Measurements from ENCODE around the gene NTPCR.
A peak's percentile ranks its signal among the peaks of the same experiment; 100 is the strongest.

Gene NTPCR

DNA sequence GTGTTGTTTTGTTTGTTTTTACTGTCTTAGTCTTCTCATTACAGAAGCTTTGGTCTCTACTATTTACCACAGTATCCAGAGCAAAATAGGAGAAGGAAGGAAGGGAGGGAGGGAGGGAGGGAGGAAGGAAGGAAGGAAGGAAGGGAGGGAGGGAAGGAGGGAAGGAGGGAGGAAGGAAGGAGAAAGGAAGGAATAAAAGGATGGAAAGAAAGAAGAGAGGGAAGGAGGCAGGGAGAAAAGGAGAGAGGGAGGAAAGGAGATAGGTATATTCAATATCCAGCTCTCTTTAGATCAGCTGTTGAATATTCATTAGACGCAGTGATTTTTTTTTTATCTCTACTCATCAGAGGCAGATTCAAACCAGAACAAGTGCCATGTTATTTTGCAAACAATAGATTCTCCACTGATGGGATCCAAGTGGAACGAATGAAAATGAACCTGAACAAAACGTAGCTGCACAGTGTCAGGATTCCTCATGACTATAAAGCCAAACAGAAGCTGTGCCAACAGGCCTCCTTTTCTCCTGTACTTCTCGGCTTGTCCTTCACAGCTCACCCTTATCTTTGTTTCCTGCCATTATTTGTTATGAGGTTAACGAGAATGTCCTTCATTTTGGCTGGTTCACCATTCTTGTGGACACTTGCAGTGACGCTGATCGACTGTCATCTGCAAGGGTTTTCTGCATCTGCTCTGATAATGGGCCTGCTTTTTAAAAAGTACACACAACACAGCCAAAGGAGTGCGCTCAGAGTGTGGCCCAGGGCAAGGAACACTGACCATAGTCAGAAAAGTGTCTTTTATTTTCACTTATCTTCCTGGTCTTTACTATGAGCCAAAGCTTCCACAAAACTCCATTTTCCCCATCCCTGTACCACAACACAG, 7.8 kb upstream of the NTPCR start:
- H3K27ac ChIP-seq, result peak overlapping the region; percentile 45
- TF ChIP-seq, protein P1, sequence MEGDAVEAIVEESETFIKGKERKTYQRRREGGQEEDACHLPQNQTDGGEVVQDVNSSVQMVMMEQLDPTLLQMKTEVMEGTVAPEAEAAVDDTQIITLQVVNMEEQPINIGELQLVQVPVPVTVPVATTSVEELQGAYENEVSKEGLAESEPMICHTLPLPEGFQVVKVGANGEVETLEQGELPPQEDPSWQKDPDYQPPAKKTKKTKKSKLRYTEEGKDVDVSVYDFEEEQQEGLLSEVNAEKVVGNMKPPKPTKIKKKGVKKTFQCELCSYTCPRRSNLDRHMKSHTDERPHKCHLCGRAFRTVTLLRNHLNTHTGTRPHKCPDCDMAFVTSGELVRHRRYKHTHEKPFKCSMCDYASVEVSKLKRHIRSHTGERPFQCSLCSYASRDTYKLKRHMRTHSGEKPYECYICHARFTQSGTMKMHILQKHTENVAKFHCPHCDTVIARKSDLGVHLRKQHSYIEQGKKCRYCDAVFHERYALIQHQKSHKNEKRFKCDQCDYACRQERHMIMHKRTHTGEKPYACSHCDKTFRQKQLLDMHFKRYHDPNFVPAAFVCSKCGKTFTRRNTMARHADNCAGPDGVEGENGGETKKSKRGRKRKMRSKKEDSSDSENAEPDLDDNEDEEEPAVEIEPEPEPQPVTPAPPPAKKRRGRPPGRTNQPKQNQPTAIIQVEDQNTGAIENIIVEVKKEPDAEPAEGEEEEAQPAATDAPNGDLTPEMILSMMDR (conservative IDR thresholded peaks at IDR 0.05), result no peak

DNA sequence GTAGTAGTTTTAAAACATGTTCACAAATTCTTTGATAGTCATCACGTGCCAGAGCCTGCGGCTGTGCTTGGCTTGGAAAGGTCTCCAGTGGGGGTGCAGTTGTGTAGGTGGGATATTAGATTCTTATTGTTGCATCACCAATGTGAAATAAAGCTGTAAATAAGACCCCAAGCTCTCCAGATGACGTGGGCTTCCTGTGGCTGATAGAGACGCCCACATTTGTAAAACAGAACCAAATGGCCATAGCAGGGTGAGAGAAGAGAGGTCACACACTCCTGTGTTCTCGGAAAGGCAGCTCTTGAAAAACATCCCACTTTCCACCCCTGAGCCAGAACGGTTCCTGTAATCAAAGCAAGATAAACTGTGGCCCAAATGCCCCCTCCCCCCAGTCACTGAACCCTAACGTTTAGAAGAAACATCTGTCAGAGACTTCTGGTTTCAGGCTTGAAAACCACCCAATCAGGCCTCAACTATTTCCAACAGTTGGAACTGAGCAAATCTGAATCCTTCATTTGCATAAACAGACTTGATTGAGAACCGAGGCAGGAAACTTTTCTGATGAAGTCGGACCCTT, 6.6 kb upstream of the NTPCR start:
- TF ChIP-seq, protein P1 (conservative IDR thresholded peaks at IDR 0.05), result no peak

DNA sequence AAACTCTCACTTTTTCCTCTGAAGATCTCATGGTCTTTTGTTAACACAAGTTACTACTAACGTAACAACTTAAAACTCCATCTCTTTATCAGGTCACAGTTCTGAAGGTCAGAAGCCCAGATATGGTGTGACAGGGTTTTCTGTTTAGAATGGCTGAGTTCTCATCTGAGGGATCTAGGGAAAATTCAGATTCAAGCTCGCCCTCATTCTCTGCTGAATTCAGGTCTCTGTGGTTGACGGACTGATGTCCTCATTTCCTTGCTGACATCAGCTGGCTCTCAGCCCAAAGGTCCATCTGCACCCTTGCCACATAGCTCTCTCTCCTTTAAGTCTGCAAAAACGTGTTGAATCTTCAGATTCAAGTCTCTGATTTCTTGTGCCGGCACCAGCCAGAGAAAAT, 6.1 kb upstream of the NTPCR start:
- no peak overlapping the region for H3K27ac ChIP-seq
- TF ChIP-seq, protein P1 (conservative IDR thresholded peaks at IDR 0.05), result no peak

More for the DNA sequence above, 6.6 kb upstream of the NTPCR start:
- H3K27ac ChIP-seq, result no peak overlapping the region

DNA sequence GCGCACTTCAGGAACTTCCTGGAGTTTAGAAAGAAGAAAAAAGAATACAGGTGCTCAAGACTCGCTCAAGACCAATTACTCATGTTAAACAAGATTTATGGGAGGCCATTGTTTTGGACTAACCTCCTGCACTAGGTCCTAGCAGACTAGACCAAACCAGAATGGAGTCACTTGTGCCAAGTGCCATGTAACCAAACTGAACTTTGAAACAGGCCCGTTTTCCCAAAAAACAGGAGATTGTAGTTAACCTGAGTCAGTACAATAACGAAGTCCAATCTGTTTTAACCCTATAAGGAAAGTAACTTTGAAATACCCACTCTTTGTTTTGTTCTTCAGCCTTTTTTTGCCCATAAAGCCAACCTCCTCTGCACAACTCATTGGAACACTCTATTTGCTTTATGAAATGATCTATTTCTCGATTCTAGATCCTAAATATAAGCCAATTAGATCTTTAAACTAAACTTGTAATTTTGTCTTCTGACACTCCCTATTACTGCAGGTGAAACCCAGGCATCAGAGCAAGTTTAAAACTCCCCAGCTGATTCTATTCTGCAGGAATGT, 695 bp upstream of the NTPCR start:
- TF ChIP-seq, protein P1 (conservative IDR thresholded peaks at IDR 0.05), result no peak
- peak overlapping the region; percentile 82 for H3K27ac ChIP-seq

DNA sequence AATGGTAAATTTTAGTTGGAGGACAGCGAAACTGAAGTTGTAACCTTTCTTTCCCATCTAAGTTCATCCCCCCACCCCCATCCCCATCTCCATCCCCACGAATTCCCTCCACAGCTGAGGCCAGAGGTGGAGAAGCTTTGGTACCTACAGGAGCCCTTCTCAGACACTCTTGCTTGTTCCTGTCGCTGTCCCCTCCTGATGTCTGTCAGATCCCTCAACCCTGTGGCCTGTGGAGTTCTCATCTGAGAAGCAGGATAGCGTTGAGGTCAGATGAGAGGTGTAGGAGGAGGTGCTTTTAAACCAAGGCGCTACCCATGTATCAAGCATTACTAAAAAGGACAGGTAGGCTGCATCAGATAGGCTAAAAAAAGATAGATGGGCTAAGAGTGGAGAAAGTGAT, 769 bp downstream of the NTPCR start:
- TF ChIP-seq, protein P1 (conservative IDR thresholded peaks at IDR 0.05), result no peak
- H3K27ac ChIP-seq, result peak overlapping the region; percentile 82

DNA sequence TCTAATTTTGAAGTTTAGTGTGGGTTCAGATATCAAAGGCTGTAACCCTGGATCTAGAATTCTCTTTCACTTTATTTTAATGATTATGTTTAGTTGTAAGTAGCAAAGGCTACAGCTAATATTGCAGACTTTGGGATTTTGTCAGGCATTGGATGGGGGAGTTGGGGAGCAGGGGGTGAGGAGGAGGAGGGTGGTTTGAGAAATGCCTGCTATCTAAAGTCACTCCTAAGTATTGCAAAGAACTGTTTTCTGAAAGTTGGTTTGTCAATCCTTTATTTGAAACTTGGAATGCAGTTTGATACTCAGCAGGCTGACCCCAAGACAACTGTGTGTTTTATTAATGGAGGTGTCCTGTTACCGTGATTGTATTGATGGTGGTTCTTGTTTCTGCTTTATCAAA, 1.2 kb downstream of the NTPCR start:
- H3K27ac ChIP-seq, result peak overlapping the region; percentile 82
- TF ChIP-seq, protein P1 (conservative IDR thresholded peaks at IDR 0.05), result no peak
